Measurements from ENCODE around the gene RIPOR3. TPM values are rescaled to one million over a fixed set of nuclear protein-coding genes. Genes with fewer than 3 reads are reported as not detected.

Gene RIPOR3
- polyA plus RNA-seq, 2 of the 4 experiments (the other 2 are of a cell fraction), result 0.03 to 0.06 TPM

DNA sequence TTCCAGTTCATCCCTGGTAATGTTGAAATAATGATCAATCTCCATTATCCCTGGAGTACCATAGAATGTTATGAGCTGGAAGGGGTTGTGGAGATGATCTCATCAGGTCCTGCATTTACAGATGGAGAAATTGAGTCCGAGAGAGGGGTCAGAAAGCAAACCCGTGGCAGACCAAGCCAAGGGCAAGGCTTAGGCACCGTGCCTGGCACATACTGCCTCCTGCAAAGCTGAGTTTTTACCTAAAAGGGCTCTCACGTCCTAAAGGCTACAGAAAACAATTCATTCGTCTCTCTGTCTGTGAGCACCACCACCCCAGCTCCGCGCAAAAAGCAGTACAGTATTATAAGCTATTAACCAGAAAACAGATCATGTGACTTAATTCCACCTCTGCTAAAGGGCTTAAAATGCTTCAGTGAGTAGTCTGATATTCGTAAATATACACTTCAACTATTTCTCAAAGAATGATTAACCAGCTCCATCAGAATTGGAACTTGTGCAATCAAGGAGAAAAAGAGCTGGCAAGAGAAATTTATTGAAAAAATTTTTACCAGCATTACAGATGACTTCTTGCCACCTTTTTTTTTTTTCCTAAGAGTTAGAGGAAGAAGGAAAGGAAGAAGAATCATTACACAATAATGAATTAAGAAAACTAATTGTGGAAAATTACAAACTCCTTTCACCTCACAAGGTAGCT is 36.6 kb upstream of the RIPOR3 start (continued):
- TF ChIP-seq, protein P1, sequence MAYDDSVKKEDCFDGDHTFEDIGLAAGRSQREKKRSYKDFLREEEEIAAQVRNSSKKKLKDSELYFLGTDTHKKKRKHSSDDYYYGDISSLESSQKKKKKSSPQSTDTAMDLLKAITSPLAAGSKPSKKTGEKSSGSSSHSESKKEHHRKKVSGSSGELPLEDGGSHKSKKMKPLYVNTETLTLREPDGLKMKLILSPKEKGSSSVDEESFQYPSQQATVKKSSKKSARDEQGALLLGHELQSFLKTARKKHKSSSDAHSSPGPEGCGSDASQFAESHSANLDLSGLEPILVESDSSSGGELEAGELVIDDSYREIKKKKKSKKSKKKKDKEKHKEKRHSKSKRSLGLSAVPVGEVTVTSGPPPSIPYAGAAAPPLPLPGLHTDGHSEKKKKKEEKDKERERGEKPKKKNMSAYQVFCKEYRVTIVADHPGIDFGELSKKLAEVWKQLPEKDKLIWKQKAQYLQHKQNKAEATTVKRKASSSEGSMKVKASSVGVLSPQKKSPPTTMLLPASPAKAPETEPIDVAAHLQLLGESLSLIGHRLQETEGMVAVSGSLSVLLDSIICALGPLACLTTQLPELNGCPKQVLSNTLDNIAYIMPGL (CRISPR knock-in tag; IDR thresholded peaks at IDR 0.05; ENCODE audit: borderline replicate concordance), result no peak
- TF ChIP-seq, protein P2, sequence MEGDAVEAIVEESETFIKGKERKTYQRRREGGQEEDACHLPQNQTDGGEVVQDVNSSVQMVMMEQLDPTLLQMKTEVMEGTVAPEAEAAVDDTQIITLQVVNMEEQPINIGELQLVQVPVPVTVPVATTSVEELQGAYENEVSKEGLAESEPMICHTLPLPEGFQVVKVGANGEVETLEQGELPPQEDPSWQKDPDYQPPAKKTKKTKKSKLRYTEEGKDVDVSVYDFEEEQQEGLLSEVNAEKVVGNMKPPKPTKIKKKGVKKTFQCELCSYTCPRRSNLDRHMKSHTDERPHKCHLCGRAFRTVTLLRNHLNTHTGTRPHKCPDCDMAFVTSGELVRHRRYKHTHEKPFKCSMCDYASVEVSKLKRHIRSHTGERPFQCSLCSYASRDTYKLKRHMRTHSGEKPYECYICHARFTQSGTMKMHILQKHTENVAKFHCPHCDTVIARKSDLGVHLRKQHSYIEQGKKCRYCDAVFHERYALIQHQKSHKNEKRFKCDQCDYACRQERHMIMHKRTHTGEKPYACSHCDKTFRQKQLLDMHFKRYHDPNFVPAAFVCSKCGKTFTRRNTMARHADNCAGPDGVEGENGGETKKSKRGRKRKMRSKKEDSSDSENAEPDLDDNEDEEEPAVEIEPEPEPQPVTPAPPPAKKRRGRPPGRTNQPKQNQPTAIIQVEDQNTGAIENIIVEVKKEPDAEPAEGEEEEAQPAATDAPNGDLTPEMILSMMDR (IDR thresholded peaks at IDR 0.05), result no peak
- TF ChIP-seq CBX2 (IDR thresholded peaks at IDR 0.05; ENCODE audit: borderline replicate concordance, low read depth) (no peak), SMC3 (IDR thresholded peaks at IDR 0.05) (peak; percentile 10; the same call in 1 of the 3 replicates), HDAC2 (IDR thresholded peaks at IDR 0.05) (no peak), FOXS1 (CRISPR knock-in tag; IDR thresholded peaks at IDR 0.05) (no peak), RCOR1 (IDR thresholded peaks at IDR 0.05; ENCODE audit: low read depth, low read length) (no peak), RNF2 (IDR thresholded peaks at IDR 0.05; ENCODE audit: borderline replicate concordance, low read depth) (no peak), NPAS2 (CRISPR knock-in tag; IDR thresholded peaks at IDR 0.05; ENCODE audit: borderline replicate concordance) (no peak), RARB (CRISPR knock-in tag; IDR thresholded peaks at IDR 0.05) (no peak), CEBPB (IDR thresholded peaks at IDR 0.05) (peak; percentile 88 to 91), SREBF2 (IDR thresholded peaks at IDR 0.05) (no peak), HOXB5 (CRISPR knock-in tag; IDR thresholded peaks at IDR 0.05) (no peak), TFCP2L1 (CRISPR knock-in tag; IDR thresholded peaks at IDR 0.05) (no peak), PHF8 (IDR thresholded peaks at IDR 0.05; ENCODE audit: borderline replicate concordance, low read depth) (no peak), MYC (IDR thresholded peaks at IDR 0.05; ENCODE audit: borderline replicate concordance, low read length) (no peak), RAD21 (conservative IDR thresholded peaks at IDR 0.05 in 1 of 2, IDR thresholded peaks at IDR 0.05 in 1 of 2) (no peak), HOXB13 (CRISPR knock-in tag; IDR thresholded peaks at IDR 0.05; ENCODE audit: low read depth) (no peak)
- TF ChIP-seq, protein P3, sequence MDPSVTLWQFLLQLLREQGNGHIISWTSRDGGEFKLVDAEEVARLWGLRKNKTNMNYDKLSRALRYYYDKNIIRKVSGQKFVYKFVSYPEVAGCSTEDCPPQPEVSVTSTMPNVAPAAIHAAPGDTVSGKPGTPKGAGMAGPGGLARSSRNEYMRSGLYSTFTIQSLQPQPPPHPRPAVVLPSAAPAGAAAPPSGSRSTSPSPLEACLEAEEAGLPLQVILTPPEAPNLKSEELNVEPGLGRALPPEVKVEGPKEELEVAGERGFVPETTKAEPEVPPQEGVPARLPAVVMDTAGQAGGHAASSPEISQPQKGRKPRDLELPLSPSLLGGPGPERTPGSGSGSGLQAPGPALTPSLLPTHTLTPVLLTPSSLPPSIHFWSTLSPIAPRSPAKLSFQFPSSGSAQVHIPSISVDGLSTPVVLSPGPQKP (IDR thresholded peaks at IDR 0.05; ENCODE audit: low read depth, low read length), result no peak
- TF ChIP-seq, protein P4, sequence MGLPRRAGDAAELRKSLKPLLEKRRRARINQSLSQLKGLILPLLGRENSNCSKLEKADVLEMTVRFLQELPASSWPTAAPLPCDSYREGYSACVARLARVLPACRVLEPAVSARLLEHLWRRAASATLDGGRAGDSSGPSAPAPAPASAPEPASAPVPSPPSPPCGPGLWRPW (IDR thresholded peaks at IDR 0.05), result no peak

DNA sequence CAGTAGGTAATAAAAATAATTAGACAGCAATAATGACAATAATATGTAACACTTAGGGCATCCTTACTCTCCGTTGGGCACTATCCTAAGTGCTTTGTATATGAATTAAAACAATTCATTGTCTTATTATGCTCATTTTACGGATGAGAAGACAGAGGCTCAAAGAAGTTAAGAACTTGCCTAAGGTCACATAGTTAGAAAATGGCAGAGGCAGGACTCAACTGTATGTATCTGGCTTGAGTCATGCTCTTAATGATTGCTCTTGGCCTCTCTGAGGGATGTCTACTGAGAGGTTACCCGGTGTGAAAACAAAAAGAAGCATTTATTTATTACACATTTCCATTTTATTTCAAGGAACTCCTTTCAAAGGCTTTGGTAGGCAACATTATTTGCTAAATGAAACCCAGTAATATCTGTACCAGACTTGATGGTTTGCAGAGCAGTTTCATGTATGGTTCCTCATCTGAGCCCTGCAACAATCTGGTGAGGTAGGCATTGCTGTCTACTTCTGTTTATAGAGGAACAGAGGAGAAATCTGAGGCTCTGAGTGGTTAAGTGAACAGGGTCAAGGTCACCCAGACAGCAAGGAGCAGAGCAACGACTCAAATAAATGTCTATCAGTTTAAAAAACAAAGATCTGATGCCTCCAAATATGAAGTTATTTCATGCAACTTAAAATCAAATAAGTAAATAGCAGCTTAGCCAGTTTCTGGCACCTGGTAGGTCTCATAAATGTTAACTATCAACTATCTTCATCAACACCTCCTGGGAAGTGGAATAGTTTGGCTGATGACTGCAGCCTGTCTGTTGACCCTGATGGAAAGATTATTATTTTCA is 35.8 kb upstream of the RIPOR3 start:
- FAIRE-seq (no peak), DNase-seq (ENCODE audit: low read depth in 1 of 2, low spot score in 1 of 2) (no peak), ATAC-seq (no peak)
- H3K4me1 ChIP-seq, result peaks cover 68% of the 10 kb centered on the region
- 55% methylated on average over 4 of the region's 4 CpGs for WGBS (ENCODE audit: missing lambda C conversion rate)
- H3K4me3 ChIP-seq, result no peak overlapping the region
- H3K9me3 ChIP-seq, result no peaks in the 10 kb centered on the region
- POLR2A ChIA-PET, result interaction anchor here (0.5 to 1.0 kb wide), 3 partner anchors 17 to 91 kb away, joined by 3 to 5 read pairs (median 4); no protein-coding TSS in a partner anchor
- H3K4me2 ChIP-seq, result peak overlapping the region; percentile 69
- peak; percentile 29; the same call in 1 of the 2 replicates for TF ChIP-seq GATA3 (IDR thresholded peaks at IDR 0.05; ENCODE audit: borderline replicate concordance)
- TF ChIP-seq, protein P5, sequence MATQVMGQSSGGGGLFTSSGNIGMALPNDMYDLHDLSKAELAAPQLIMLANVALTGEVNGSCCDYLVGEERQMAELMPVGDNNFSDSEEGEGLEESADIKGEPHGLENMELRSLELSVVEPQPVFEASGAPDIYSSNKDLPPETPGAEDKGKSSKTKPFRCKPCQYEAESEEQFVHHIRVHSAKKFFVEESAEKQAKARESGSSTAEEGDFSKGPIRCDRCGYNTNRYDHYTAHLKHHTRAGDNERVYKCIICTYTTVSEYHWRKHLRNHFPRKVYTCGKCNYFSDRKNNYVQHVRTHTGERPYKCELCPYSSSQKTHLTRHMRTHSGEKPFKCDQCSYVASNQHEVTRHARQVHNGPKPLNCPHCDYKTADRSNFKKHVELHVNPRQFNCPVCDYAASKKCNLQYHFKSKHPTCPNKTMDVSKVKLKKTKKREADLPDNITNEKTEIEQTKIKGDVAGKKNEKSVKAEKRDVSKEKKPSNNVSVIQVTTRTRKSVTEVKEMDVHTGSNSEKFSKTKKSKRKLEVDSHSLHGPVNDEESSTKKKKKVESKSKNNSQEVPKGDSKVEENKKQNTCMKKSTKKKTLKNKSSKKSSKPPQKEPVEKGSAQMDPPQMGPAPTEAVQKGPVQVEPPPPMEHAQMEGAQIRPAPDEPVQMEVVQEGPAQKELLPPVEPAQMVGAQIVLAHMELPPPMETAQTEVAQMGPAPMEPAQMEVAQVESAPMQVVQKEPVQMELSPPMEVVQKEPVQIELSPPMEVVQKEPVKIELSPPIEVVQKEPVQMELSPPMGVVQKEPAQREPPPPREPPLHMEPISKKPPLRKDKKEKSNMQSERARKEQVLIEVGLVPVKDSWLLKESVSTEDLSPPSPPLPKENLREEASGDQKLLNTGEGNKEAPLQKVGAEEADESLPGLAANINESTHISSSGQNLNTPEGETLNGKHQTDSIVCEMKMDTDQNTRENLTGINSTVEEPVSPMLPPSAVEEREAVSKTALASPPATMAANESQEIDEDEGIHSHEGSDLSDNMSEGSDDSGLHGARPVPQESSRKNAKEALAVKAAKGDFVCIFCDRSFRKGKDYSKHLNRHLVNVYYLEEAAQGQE (IDR thresholded peaks at IDR 0.05), result no peak
- peak overlapping the region; percentile 89 to 96 for H3K27ac ChIP-seq
- CTCF ChIA-PET, result interaction anchor here (0.6 to 3.8 kb wide), 13 partner anchors 10 to 101 kb away, joined by 3 to 24 read pairs (median 5); no protein-coding TSS in a partner anchor
